Breast epithelium (tissue), 3 donors: ENCODE results near the gene TFAP2E.

Source experiments
- POLR2A ChIP-seq: fragments of 450-650 bp; IDR thresholded peaks from one replicate; pipeline ENCODE4 v1.6.1; 2016; ENCODE audit warnings: antibody characterized with exemption, mild to moderate bottlenecking, moderate library complexity
- POLR2AphosphoS5 ChIP-seq, 3 donors: sonication (generic); formaldehyde crosslinking; IDR thresholded peaks; one replicate each; pipeline ENCODE4 v1.6.1; 2017; ENCODE audit warnings: antibody characterized with exemption in 3 of 3
- TF ChIP-seq, protein P1 (sequence below), 3 donors: fragments of 450-650 bp; IDR thresholded peaks; one replicate each; pipeline ENCODE4 v1.5.1; 2016 to 2017; ENCODE audit warnings: antibody characterized with exemption in 3 of 3, mild to moderate bottlenecking in 3 of 3, moderate library complexity in 3 of 3

DNA sequence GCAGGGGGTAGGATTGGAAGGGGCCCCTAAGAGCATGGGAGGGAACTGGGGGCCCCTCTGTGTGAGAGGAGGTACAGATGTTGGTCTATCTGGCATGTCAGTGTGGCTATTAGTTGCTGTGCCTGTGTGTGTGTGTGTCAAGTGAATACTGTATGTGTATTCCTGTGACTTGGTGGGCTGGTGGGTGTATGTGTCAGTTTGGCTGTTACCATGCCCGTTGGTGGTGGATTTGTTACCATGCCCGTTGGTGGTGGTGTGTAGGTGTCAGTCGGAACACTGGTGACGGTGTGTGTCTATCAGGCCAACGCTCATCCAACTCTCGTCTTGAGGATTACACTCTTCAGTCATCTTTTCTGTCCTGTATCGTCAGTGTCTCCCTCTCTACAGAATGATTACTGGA lies 22.6 kb downstream of the TFAP2E start:
- TF ChIP-seq, protein P1, sequence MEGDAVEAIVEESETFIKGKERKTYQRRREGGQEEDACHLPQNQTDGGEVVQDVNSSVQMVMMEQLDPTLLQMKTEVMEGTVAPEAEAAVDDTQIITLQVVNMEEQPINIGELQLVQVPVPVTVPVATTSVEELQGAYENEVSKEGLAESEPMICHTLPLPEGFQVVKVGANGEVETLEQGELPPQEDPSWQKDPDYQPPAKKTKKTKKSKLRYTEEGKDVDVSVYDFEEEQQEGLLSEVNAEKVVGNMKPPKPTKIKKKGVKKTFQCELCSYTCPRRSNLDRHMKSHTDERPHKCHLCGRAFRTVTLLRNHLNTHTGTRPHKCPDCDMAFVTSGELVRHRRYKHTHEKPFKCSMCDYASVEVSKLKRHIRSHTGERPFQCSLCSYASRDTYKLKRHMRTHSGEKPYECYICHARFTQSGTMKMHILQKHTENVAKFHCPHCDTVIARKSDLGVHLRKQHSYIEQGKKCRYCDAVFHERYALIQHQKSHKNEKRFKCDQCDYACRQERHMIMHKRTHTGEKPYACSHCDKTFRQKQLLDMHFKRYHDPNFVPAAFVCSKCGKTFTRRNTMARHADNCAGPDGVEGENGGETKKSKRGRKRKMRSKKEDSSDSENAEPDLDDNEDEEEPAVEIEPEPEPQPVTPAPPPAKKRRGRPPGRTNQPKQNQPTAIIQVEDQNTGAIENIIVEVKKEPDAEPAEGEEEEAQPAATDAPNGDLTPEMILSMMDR (IDR thresholded peaks at IDR 0.05) = no peak
- no peak for TF ChIP-seq POLR2A
- TF ChIP-seq POLR2AphosphoS5 (IDR thresholded peaks at IDR 0.05) = no peak
